NCI-H2196 treated with DMSO at 0.1 percent for 48 hours (cell line): ENCODE data around the gene MEF2B.

Experiments
- DNase-seq: peaks from one replicate; lab custom pipeline; 2025; ENCODE audit not compliant: unreplicated experiment; lab: John Stamatoyannopoulos, UW

The MEF2B gene

GRCh38 chr19:19170053-19170872 is at the start of gene MEF2B:
Gene MEF2B (minus strand): TSS chr19:19170263. CDS start chr19:19150735, 19,528 bp downstream.
- peak; percentile 60 for DNase-seq

DNA sequence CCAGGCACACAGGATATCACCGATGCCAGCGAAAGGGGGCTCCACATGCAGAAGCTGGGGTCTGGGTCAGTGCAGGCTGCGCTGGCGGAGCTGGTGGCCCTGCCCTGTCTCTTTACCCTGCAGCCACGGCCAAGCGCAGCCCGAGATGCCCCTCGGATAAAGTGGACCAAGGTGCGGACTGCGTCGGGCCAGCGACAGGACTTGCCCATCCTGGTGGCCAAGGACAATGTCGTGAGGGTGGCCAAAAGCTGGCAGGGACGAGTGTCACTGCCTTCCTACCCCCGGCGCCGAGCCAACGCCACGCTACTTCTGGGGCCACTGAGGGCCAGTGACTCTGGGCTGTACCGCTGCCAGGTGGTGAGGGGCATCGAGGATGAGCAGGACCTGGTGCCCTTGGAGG is 48.8 kb upstream of the MEF2B start:
- DNase-seq: no peak

DNA sequence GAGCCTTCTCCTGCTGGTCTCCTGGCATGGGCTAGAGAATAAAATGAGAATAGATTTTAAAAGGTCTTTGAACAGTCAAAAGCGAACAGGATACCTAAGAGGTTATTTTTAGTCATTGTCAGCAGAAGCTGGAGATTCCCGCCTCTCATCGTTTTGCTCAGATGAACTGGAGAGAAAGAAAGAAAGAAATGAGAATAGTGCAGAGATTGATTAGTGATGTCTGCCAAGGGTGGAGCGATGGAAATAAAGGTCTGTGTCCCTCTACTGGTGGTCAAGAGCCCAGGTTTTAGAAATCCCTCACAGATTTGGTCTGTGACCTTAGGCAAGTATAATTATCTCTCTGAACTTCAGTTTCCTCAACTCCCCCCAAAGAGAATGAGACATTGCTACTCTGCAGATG is 47.0 kb upstream of the MEF2B start:
- peak; percentile 12 for DNase-seq

DNA sequence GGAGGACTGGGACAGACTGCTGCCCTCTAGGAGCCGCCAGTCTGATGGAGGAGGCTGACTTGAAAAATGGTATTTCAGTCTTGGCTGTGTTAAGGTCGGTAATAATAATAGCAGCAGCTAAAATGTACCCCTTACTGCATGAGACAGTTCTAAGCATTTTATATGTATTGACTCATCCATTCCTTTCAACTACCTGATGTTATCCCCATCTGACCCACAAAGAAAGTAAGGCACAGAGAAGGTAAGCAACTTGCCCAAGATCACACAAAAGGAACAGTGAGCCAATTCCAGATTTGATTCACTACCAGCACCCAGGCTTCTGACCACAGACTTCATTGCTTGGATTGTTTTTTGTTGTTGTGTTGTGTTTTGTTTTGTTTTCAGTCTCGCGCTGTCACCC is 45.7 kb upstream of the MEF2B start:
- DNase-seq: no peak

GRCh38 chr19:19214892-19215291 is 44.8 kb upstream of the MEF2B start:
- no peak for DNase-seq

DNA sequence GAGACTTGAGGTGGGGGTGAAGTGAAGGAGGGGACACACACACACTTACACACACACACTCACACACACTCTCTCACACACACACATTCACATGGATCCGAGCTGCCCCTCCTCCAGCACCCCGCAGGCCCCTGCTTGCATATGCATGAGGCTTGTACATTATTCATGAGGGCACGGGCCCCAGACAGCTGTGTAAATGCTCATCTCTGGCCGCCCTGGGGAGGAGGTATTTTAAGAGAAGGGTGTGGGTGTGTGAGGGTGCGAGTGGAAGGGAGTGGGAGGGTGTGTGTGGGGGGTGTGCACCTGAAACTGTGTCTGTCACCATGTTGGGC is 44.1 kb upstream of the MEF2B start:
- no peak for DNase-seq

GRCh38 chr19:19213426-19214158 is 43.5 kb upstream of the MEF2B start:
- no peak for DNase-seq

DNA sequence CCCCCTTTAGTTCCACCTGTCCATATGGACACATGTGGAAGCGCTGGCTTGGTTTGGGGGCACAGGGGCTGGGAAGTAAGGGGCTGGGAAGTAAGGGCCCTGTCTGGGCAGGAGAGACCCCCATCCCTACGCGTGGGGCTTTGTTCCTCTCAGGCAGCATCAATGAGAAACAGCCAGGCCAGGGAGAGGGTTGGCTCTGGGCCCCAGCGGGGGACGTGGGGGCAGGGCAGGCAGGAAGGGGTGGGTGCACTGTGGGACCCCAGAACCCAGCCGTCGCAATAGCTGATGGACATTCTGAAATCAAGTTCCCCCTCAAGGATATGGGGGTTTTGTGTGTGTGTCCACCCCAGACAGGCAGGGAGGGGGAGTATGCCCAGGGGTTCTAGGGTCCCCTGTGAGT is 42.9 kb upstream of the MEF2B start:
- DNase-seq: no peak

- DNase-seq: no peak
Observed at GRCh38 chr19:19211499-19212420, 41.7 kb upstream of the MEF2B start, which contains the start of gene NCAN. Gene NCAN (plus strand): TSS chr19:19211958. CDS start chr19:19216954, 4,996 bp downstream.

DNA sequence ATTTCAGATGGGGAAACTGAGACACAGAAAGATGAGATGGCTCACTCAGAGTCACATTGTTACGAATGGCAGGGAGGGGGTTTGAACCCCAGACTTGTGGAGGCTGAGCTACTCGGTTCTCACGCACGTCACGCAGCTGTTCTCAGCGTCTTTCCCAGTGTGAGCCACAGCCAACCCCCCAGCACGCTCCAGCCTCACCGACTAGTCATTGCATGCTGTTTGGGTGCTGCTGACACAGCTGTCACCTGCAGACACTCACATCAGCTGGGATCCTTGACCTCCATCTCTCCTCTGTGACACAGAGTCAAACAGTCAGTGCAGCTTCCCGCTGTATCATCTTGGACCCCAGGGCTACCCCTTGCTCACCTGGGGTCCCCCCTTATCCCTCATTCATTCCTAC is 39.3 kb upstream of the MEF2B start:
- no peak for DNase-seq

DNA sequence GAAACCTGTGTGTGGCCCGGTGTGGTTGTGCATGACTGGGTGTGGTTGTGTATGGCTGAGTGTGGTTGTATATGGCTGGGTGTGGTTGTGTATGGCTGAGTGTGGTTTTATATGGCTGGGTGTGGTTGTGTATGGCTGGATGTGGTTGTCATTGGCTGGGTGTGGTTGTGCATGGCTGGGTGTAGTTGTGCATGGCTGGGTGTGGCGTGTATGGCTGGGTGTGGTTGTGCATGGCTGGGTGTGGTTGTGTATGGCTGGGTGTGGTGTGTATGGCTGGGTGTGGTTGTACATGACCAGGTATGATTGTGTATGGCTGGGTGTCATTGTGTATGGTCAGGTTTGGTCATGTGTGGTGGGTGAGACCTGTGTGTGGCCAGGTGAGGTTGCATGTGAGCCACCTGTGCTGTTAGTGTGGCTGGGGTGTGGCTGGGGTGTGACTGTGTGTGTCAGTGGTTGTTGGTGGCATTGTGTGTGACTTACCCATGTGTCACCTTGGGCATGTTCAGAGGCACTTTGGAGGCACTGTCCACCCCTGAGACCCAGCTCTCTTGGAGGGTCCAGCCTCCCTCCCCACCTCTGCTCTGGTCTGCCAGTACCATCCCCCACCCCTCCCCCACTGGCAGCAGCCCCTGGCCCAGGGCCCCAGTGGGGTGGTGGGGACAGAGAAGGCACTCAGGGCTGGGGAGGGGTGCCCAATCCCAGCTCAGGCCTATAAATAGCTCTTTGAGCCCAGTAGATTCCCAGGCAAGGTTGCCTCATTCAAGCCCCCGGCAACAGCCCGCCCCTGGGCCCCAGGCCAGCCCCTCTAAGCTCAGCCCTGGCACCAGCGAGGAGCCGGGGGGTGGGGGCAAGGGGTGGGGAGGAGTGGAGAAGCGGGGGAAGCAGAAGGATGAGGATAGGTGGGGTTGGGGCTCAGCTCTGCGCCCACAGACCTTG is 37.8 kb upstream of the MEF2B start:
- DNase-seq: no peak

DNA sequence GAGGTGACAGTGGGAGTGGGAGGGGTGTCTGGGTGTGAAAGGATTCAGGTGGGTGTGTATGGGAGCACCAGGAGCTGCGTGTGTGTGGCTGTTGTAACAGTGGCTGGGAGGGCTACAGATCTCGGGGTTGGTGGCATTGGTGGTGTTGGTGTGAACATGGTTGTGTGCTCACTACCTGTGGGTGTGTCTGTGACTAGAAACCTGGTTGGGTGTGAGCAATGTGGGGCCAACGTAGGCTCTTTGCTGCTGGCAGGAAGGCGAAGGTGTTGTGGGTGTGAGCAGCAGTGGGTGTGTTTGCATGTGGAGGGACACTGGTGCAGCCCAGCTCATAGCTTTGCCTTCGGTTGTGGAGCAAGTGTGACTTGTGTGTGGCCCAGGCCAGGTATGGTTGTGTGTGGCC is 36.9 kb upstream of the MEF2B start:
- no peak for DNase-seq

DNA sequence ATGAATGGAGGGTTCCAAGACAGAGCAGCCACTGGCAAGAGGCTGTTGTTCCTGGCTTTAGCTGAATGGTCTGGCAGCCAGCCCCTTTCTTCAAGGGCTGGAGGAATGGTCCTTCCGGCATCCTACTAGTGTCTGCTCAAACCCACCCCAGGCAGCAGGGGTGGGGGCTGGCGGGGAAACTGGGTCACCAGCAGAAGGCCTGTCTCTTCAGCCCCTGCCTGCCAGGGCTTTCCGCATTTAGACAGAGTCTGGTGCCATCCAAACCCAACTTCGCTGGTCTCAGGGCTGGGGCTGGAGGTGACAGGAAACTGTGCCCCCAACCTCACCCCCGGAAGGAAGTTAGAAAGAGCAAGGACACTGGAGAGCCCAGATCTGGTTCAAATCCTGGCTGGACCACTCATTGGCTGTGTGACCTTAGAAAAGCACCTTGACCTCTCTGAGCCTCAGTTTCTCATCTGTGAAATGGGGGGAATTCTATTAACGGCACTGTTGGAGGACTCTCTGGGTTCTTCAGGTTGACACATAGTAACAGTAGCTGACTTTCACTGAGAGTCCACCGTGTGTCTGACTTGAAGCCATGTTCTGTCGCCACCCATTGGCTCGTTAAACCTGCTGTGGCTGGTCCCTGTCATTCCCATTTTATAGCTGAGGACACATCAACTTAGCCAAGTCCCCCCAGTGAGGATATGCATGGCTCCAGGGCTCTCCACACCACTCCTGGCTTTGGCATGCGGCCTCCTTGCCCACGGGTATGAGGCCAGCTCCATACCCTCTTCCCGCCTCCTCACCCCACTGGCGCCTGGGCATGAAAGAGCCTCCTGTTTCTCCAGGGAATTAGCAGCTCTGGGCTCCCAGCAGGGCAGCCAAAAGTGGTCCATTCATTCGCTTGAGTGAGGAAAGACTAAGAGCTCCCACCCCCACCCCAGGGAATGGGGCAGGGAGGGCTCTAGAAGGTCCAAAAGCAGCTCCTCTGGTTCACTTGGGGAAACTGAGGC is 35.6 kb upstream of the MEF2B start:
- no peak for DNase-seq

DNA sequence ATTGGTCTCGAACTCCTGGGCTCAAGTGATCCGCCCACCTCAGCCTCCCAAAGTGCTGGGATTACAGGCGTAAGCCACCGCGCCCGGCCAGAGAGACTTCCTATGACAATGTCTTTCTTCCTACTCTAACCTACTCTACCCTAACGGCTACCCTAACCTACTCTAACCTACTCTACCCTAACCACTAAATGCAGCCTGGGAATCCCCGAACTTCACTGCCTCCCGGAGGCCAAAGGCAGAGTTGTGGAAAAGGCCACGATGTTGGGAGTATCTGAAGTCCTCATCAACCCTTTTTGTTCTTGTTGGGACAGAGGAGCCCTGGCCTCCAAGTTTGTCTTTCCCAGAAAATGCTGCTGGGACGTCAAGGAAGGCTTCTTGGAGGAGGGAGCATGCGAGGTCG is 34.1 kb upstream of the MEF2B start:
- DNase-seq: no peak

GRCh38 chr19:19203012-19203856 is 33.2 kb upstream of the MEF2B start, which contains the start of gene NR2C2AP:
Gene NR2C2AP (minus strand): TSS chr19:19203414. CDS start chr19:19203060, 354 bp downstream.
- peak; percentile 87 for DNase-seq

DNA sequence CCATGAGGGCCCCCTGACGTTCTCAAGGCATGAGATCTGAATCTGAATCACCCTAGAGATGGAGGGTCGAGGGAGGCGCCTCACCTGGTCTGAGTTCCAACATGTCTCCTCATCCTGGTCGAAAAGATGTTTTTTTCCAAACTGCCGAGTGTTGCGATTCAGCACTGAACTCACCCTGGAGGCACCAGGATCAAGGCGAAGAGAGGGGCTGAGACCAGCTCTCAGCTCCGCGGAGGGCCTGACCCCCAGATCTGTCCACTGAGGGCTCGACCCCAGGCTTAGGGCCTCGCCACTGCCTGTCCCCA is 32.6 kb upstream of the MEF2B start:
- no peak for DNase-seq

DNA sequence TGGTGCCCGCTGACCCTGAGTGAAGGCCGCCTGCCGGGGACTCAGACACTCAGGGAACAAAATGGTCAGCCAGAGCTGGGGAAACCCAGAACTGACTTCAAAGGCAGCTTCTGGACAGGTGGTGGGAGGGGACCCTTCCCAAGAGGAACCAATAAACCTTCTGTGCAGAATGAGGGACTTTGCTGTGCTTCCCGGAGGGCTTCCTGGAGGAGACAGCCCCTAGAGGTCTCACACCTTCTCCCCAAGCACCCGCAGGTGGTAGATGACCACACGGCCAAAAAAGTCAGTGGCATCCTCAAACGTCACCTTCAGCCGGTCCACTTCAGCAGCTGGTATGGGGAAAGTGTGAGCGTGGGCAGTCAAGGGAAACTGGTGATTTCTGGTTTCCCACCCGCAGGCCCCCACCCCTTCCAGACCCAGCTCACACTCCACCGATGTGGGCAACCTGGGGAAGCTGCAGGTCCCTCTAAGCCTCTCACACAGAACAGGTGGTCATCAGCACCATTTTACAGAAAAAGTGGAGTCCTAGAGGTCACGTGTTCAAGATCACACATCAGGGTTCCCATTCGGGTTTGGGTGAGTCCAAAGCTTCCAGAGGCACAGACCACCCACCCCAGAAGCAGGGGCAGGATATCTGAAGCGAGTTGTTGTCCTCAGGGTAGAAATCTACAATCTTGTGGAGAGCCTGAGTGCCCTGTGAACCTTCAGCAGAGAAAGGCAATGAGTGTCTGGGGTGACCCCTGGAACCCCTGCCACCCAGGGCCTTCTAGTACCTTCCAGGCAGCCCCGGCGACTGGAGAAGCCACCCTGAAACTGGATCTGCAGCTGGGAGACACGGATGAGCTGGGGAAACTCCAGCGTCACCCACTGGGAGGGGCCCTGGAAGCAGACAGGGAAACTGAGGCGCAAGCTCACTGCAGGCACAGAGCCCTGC is 31.9 kb upstream of the MEF2B start:
- DNase-seq: no peak
